ENCODE data around the gene CEP192. TPM values are rescaled to one million over a fixed set of nuclear protein-coding genes. Genes with fewer than 3 reads are reported as not detected.

Gene CEP192
- polyA plus RNA-seq, 12 donors, result 8.5 to 43.4 (median 24.8) TPM; not detected in 1

DNA sequence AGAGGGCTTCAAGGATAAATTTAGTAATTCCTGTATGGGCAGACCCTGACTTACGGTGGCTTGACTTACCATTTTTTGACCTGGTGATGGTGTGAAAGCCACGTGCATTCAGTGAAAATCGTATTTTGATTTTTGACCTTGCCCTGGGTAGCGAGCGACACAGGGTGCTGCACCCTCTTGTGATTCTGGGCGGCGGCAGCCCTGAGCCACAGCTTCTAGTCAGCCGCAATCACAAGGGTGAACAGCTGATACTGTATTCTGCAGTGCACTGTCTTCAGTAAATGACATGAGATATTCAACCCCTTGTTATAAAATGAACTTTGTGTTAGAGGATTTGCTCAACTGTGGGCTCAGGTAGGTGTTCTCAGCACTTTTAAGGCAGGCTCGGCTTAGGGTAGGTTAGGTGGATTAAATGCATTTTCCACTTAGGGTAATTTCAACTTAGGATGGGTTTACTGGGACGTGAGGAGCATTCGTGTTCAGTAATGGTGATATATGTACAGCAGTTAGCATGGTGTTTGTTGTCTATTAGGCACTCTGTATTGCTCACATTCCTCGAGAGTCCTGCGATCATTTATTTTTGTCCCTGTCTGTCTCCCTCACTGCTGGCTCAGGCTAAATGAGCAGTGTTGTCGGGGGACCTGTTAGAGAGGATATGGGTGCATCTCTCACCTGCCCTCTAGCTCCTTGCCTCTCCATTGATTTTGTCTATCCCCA is 109.9 kb downstream of the CEP192 start:
- DNase-seq, result no peak

DNA sequence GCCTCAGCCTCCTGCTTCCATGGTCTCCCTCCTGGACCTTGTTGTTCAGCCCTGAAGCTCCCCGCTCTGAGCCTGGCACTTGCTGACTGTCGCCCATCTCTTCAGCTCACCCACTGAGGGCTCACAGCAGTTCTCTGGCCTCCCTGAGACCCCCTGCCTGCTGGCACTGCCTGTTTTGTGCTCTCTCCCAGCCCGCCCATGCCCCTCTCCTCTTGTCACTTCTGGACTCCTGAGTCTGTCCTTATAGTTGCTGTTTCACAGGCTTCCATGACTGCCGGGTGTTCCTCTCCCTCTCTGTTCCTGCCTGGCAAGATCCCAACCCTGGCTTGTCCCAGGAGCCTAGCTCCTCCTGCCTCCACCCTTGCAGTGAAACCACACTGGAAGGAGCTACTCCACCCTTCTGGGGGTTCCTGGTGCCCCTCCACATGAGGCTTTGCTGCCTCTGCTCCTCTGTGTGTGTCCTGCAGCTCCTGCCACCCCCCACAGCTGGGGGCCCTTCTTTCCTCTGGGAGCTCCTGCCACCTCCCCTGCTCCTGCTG is 110.6 kb downstream of the CEP192 start:
- DNase-seq, result no peak

GRCh38 chr18:13103366-13103765 is 112.2 kb downstream of the CEP192 start:
- no peak for DNase-seq

DNA sequence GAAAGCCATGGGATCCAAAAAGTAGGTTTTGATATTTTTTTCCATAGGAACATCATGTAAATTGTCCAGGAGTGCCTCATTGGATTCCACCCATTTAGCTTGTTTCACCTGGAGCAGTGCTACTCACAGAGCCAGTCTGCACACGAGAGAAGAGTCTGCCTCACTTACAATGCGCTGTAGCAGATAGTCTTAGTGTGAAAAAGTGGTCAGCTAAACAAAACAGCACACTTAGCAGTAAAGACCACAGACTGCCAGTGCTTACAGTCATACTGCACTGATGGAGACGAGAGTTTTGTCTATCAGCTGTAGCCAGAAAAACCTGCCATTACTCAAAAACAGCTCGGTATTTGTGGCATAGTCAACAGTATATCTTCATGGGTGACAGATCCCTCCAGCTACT is 113.9 kb downstream of the CEP192 start:
- DNase-seq, result no peak

DNA sequence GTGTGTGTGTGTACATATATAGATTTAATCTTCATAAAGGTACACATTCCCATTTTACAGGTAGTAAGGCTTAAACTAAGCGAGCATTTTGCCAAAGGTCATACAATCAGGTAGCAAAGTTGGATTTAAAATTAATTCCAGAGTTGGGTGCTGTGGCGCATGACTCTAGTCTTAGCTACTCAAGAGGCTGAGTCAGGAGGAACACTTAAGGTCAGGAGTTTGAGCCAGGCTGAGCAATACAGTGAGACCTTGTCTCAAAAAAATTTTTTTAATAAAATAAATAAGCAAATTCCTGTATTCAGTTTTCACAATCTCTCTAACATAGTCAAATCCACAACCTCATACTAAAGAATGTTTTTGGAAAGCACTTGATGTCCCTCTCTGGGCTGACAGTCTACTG is 115.9 kb downstream of the CEP192 start:
- DNase-seq, result no peak

DNA sequence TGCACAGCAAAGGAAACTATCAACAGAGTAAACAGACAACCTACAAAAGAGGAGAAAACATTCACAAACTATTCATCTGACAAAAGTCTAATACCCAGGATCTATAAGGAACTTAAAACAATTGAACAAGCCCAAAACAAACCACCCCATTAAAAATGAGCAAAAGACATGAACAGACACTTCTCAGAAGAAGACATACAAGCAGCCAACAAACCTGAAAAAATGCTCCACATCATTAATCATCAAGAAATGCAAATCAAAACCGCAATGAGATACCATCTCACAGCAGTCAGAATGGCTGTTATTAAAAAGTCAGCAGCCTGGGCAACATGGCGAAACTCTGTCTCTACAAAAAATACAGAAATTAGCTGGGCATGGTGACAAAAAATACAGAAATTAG is 117.2 kb downstream of the CEP192 start:
- no peak for DNase-seq

GRCh38 chr18:13110559-13110958 is 119.4 kb downstream of the CEP192 start:
- no peak for DNase-seq

- peak; percentile 24 for DNase-seq
These were observed 121.8 kb downstream of the CEP192 start for GRCh38 chr18:13112982-13113381.

DNA sequence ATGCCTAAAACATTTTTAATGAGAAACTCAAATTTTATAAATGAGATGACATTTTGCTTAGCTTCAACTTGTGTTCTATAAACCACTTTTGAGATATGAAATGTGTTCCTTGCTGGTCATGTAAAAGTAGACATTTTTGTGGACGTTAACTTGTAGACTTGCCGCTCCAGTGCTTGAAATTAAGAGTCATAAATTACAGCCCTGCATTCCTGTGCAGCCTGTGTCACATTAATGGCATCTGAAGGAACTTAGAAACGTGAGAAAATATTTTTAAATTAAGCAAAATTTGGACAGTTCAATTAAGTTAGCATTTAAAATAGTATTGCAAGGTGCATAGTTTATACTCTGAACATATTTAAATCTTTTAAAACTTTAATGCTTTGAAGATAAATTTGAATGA is 129.1 kb downstream of the CEP192 start:
- no peak for DNase-seq

DNA sequence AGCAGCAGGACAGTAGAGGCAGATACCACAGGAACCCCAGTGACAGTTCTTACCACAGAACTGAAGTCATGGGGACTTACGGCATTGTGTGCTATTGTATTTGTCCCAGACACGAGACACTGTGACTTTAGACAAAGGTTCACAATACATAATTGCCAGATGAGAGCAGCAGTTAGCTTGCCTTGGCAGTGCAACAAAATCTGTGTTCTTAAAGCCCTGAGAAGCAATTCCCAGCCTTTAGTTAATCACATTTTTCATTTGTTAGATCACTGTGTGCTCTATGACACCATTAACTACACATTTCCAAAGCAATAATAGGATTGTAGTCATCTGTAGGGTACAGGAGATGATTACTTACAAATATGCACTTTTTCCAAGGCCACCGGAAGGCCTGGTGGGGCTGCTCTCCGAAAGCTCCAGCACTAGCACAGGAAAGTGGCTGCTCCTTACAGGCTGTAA is 129.8 kb downstream of the CEP192 start:
- peak; percentile 43 for DNase-seq

DNA sequence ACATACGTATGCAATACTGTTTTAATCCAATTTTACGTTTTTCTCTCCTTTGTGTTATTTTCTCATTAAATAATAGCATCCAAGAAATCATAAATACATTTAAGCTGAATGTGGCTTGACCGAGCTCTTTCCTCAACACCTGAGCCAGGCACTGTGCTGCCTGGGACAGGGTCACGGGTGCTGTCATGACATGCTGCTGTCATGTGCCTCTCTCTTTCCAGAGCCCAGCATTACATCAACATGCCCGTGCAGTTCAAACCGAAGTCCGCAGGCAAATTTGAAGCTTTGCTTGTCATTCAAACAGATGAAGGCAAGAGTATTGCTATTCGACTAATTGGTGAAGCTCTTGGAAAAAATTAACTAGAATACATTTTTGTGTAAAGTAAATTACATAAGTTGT is 133.2 kb downstream of the CEP192 start:
- DNase-seq, result no peak

DNA sequence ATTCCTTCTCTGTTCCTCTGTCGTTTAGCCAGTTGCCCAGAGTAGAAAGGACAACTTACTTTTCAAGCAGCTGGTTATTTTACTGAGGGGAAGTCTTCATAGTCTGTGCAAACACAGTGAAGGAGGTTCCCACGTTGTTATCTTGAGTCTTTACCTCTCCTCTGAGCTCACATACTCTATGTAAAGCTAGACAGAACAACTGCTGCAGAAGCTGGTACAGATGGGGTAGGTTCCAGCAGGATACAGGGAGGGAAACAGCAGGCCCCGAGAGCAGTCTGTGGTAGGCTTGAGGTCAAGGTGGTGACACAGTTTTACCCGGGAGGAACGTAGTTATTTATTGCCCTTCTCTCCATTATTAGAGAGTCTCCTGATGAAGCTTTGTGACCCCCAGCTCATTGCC is 134.0 kb downstream of the CEP192 start:
- no peak for DNase-seq

- no peak for DNase-seq
These were observed 135.9 kb downstream of the CEP192 start for GRCh38 chr18:13126966-13127598.

- DNase-seq, result no peak
These were observed 140.1 kb downstream of the CEP192 start for GRCh38 chr18:13131283-13131682.

- no peak for DNase-seq
These were observed 143.6 kb downstream of the CEP192 start for GRCh38 chr18:13134551-13135401.

GRCh38 chr18:13136056-13136903 is 145.1 kb downstream of the CEP192 start:
- DNase-seq, result peak; percentile 19

DNA sequence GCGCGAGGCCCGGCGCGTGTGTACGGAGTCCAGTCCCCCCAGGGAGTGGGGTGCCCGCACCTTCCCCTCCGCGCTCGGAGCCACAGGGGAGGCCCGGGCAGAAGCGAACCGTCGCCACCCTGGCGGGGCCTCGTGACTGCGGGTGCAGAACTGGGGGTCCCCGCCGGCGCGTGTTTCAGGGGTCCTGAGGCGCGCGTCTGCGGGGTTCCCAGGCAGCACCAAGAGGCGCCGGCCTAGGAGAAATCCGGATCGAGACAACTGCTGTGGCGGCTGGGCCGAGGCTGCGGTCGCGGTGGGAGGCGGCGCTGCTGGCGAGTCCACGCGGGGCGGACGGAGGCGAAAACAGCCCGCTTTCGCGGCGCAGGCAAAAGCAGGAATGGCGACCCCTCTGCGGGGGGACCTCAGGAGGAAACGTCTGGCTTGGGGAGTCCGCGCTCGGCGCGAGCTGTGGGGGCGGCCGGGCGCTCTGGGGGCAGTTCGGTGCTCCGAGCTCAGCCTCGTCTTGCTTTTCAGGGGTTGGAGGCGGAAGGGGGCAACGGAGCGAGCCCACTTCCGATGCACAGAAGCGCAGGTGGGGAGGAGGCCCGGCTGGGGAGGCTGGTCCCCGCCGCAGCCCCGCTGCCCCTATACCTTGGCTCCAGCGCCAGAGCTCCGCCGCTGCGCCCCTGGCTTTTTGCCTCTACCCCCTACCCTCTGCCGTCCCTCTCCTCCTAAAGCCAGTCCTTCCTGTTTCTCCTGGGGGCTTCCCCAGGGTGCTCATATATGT is 145.9 kb downstream of the CEP192 start:
- peak; percentile 53 for DNase-seq

GRCh38 chr18:13137670-13138419 is 146.7 kb downstream of the CEP192 start:
- DNase-seq, result peak; percentile 38

DNA sequence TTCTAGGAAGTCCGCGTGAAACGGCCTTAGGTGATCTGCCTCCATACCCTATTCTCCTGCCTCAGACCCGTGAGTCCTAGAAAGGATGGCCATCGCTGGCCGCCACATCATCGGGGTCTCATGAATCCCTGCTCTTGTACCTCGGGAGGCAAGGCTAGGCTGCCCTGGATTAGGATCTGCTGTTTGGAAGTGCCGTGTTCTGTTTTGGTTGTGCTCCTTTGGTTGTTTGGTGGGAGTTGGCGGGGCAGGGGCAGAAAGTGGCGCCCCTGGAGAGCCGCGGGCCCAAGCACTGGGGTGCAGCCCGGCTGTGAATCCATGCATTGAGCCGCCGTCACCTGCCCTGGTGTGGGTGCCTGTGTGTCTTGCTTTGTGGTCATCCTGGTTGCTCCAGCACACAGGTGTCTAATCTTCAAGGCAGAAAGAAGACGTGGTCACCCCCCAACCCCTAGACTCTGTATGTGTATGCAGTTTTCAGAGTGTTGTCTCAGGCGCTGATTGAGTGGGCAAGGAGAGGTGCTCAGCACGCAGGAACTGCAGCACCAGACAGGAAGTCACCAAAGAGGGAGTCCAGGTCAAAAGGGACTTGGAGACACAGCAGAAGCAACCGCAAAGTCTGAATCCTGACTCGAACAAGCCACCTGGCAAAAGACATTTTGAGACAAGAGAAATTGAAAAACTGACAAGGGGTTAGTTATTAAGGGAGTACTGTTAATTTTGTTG is 147.4 kb downstream of the CEP192 start:
- no peak for DNase-seq

Data from muscle of arm (tissue), 12 donors.